H1 (cell line): Measurements from ENCODE around the gene SPPL2A. TPM values are rescaled to one million over a fixed set of nuclear protein-coding genes. Genes with fewer than 3 reads are reported as not detected.

ENCODE experiments used
- ASH2L ChIP-seq: fragments of 200-600, 300-600 bp; sonication (generic); IDR thresholded peaks from one replicate; pipeline ENCODE4 v1.7.1; 2017; ENCODE audit warnings: low read length
- BACH1 ChIP-seq: IDR thresholded peaks from 2 replicates; pipeline ENCODE4 v1.6.1; 2012; ENCODE audit warnings: low read length, improper control_type of control experiment
- CBX8 ChIP-seq: fragments of 300-800, 300-1000 bp; sonication (generic); IDR thresholded peaks from 2 replicates; pipeline ENCODE4 v1.7.1; 2016; ENCODE audit warnings: low read depth, low read length, borderline replicate concordance
- CREB1 ChIP-seq: IDR thresholded peaks from 2 replicates; pipeline ENCODE4 v1.6.1; 2012; ENCODE audit warnings: inconsistent platforms
- CTBP2 ChIP-seq: IDR thresholded peaks from 2 replicates; pipeline ENCODE4 v1.7.0; 2011; ENCODE audit warnings: borderline replicate concordance, mild to moderate bottlenecking, moderate library complexity, mixed read lengths, low read length; ENCODE audit not compliant: insufficient read depth, insufficient read length
- CTCF ChIP-seq, 3 experiments: IDR thresholded peaks; 1 replicate in 2 of 3; 2 replicates in 1 of 3; pipeline versions ENCODE4 v1.5.1 to v1.6.1; 2011; ENCODE audit warnings: low read length in 3 of 3, mild to moderate bottlenecking in 3 of 3, inconsistent platforms in 2 of 3, low read depth in 1 of 3, moderate library complexity in 1 of 3; ENCODE audit not compliant: insufficient read depth in 1 of 3; ENCODE audit errors: control extremely low read depth in 1 of 3
- EZH2 ChIP-seq: fragments of 200-600 bp; sonication (generic); IDR thresholded peaks from 2 replicates; pipeline ENCODE4 v1.7.1; 2012; ENCODE audit warnings: low read depth, mild to moderate bottlenecking, moderate library complexity, low read length, inconsistent platforms; ENCODE audit not compliant: severe bottlenecking
- GABPA ChIP-seq: IDR thresholded peaks from 2 replicates; pipeline ENCODE4 v1.6.1; 2011; ENCODE audit warnings: mild to moderate bottlenecking, low read length, moderate library complexity, borderline replicate concordance; ENCODE audit not compliant: insufficient read depth
- GTF2F1 ChIP-seq: IDR thresholded peaks from 2 replicates; pipeline ENCODE4 v1.6.1; 2012; ENCODE audit warnings: low read depth, low read length, improper control_type of control experiment, borderline replicate concordance
- KDM4A ChIP-seq: IDR thresholded peaks from one replicate; pipeline ENCODE4 v1.7.1; 2012; ENCODE audit warnings: low read depth, mild to moderate bottlenecking, moderate library complexity, low read length, inconsistent platforms; ENCODE audit not compliant: severe bottlenecking
- KDM5A ChIP-seq: fragments of 200-600 bp; IDR thresholded peaks from 2 replicates; pipeline ENCODE4 v1.7.1; 2012; ENCODE audit warnings: mild to moderate bottlenecking, low read length, inconsistent platforms, mixed read lengths
- NANOG ChIP-seq: IDR thresholded peaks from 2 replicates; pipeline ENCODE4 v1.6.1; 2011; ENCODE audit warnings: low read length, low read depth, mild to moderate bottlenecking, inconsistent platforms; ENCODE audit not compliant: insufficient read depth, poor library complexity, severe bottlenecking
- NRF1 ChIP-seq: IDR thresholded peaks from 2 replicates; pipeline ENCODE4 v1.6.1; 2011; ENCODE audit warnings: mild to moderate bottlenecking, low read depth, low read length, improper control_type of control experiment
- POLR2A ChIP-seq, 2 experiments: IDR thresholded peaks; 1 replicate in 1 of 2; 2 replicates in 1 of 2; pipeline ENCODE4 v1.6.1; 2011; ENCODE audit warnings: low read depth in 2 of 2, low read length in 2 of 2, mild to moderate bottlenecking in 2 of 2; ENCODE audit errors: control extremely low read depth in 1 of 2
- SAP30 ChIP-seq: fragments of 300-600 bp; sonication (generic); IDR thresholded peaks from 2 replicates; pipeline ENCODE4 v1.7.1; 2012; ENCODE audit warnings: low read length, moderate library complexity, mild to moderate bottlenecking, inconsistent platforms; ENCODE audit not compliant: insufficient read depth, insufficient replicate concordance
- SIX5 ChIP-seq: IDR thresholded peaks from 2 replicates; pipeline ENCODE4 v1.6.1; 2011; ENCODE audit warnings: mild to moderate bottlenecking, low read depth, low read length
- SP1 ChIP-seq: IDR thresholded peaks from 2 replicates; pipeline ENCODE4 v1.6.1; 2011; ENCODE audit warnings: low read depth, low read length
- SRF ChIP-seq: IDR thresholded peaks from 2 replicates; pipeline ENCODE4 v1.6.1; 2011; ENCODE audit warnings: mild to moderate bottlenecking, low read depth, low read length, moderate library complexity
- TAF1 ChIP-seq: IDR thresholded peaks from 2 replicates; pipeline ENCODE4 v1.6.1; 2011; ENCODE audit warnings: mild to moderate bottlenecking, low read depth, low read length
- TCF12 ChIP-seq: IDR thresholded peaks from 2 replicates; pipeline ENCODE4 v1.6.1; 2011; ENCODE audit warnings: low read depth, mild to moderate bottlenecking, low read length
- polyA plus RNA-seq, 7 experiments: library from polyadenylated mRNA; depleted of rRNA in 3 of 7; stranded (reverse) in 5 of 7; unstranded in 2 of 7; fragments of >200 nt in 5 of 7; fragments of 200-250 nt in 2 of 7; gene quantifications; 1 replicate in 5 of 7; 2 replicates in 1 of 7; 4 replicates in 1 of 7; pipeline versions ENCODE4 v1.2.1 to v1.2.3, GENCODE V29; 2011 to 2013; ENCODE audit warnings: missing spikeins in 2 of 7, mixed read lengths in 2 of 7
- total RNA-seq: library from RNA; stranded (reverse); fragmentation: NEBNext Ultra II Directional; extraction: Animal tissue kit (Norgen Biotek cat#: 25700); gene quantifications from 2 replicates; pipeline ENCODE4 v1.2.1, GENCODE V29; 2021

Gene SPPL2A
- total and polyA plus RNA-seq, 2 of the 8 experiments (the other 6 are each of a cell fraction or from before 2014, with no cell fraction given), result 15.6 to 52.9 TPM

GRCh38 chr15:50686469-50687301, 78.8 kb downstream of the SPPL2A start, which contains the start of gene TRPM7 (continued):
- TF ChIP-seq CREB1, result peak; percentile 70
- TF ChIP-seq NRF1, result peak; percentile 45
- TF ChIP-seq SP1, result no peak
- TF ChIP-seq GABPA, result no peak
- peak; percentile 55 to 79; a peak in 2 of 3 replicates for TF ChIP-seq POLR2A (IDR thresholded peaks at IDR 0.05; ENCODE audit: control extremely low read depth in 1 of 2, low read depth in 2 of 2, low read length in 2 of 2)
- no peak for TF ChIP-seq SIX5
- TF ChIP-seq BACH1, result no peak; the same call in 1 of the 2 replicates
- TF ChIP-seq KDM5A, result 0 out of 2 replicates have a peak, but pooled peaks have one; percentile 10
- TF ChIP-seq SRF, result 0 out of 2 replicates have a peak, but pooled peaks have one; percentile 18
- TF ChIP-seq GTF2F1, result peak; percentile 58; the same call in 1 of the 2 replicates
- peak; percentile 82 for TF ChIP-seq TAF1
- TF ChIP-seq KDM4A, result peak; percentile 79
- TF ChIP-seq CBX8, result no peak
- TF ChIP-seq CTCF (IDR thresholded peaks at IDR 0.05; ENCODE audit: control extremely low read depth in 1 of 3, insufficient read depth in 1 of 3, low read depth in 1 of 3, low read length in 3 of 3), result no peak; a peak in 1 of 4 replicates
- TF ChIP-seq TCF12, result no peak
- no peak for TF ChIP-seq CTBP2
- TF ChIP-seq ASH2L, result peak; percentile 96
- no peak for TF ChIP-seq EZH2
- TF ChIP-seq SAP30, result no peak
- TF ChIP-seq NANOG, result no peak
